G401 (cell line): ENCODE measurements around the gene TJP1. TPM values are rescaled to one million over a fixed set of nuclear protein-coding genes. Genes with fewer than 3 reads are reported as not detected.
"Not testable (repeated sequence)": the region's sequence is repeated elsewhere in the genome, so short reads cannot be mapped to it uniquely, and the experiment has no call there.

Experiments used
- DNase-seq: peaks from one replicate; pipeline ENCODE4 v3.0.0-alpha.2; 2015; ENCODE audit warnings: low spot score
- in situ Hi-C: cut with HindIII; loops from 2 replicates; pipeline ENCODE4 v1.10.0; 2016; ENCODE audit warnings: low sequenced_read_pairs, mixed read lengths
- total RNA-seq: library from RNA; depleted of rRNA; stranded (reverse); fragments of >200 nt; shearing (Covaris generic); gene quantifications from 2 replicates; pipeline ENCODE4 v1.2.3, GENCODE V29; 2014

TJP1 gene
- total RNA-seq, 1 experiment from 2014 or later = 59.5 TPM

DNA sequence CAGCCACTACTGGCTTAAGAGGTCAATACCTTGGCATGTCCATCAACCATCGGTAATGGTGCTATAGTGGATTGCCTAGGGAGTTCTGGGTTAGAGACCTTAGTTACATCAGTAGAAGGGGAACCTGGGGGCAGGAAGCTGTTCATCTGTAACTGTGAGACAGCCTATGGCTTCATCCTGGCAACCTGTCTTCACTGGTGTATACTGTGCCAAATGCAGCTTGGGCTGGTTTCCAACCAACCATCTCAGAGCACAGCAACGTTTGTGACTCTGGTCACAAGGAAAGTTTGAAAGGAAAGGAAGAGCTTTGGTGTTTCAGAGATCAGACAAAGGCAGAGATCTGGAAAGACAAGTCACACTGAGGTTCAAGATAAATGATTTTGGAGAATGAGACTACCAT, 93.8 kb downstream of the TJP1 start:
- in situ Hi-C loops = no loop called here

DNA sequence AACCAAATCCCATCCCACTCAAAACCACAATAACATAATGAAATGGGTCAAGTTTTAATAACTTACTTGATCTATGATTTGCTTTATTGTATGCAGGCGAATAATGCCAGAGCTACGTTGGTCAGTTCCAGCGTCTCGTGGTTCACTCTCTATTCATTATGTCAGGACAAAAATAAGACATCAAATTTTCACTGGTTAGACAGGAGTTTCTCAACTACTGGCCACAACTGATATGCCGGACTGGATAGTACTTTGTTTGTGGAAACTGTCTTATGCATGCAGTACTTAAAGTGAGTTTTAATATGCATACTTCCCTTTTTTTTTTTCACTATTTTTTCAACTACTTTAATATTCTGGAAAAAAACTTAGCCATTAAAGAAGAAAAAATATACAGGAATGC, 94.4 kb downstream of the TJP1 start:
- DNase-seq = no peak
- in situ Hi-C loops = no loop called here

More for the DNA sequence above, 93.8 kb downstream of the TJP1 start:
- DNase-seq = no peak

DNA sequence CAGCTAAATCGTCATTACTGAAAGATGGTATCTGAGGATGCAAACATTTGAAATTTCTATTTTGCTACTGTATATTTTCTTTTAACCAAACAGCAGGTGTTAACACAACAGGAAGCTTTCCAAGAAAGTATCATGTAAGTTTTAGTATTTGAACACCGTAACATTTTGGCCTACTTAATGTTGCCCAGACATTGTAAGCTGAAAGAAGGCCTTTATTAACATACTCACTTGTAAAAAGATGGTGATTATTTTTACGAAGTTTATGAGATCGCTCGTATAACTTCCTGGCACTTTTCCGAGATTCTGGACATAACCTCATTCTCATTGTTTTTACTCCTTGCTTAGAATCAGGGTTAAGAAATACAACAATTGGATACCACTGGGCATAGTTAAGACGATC, 95.7 kb downstream of the TJP1 start:
- in situ Hi-C loops = no loop called here
- DNase-seq = no peak

DNA sequence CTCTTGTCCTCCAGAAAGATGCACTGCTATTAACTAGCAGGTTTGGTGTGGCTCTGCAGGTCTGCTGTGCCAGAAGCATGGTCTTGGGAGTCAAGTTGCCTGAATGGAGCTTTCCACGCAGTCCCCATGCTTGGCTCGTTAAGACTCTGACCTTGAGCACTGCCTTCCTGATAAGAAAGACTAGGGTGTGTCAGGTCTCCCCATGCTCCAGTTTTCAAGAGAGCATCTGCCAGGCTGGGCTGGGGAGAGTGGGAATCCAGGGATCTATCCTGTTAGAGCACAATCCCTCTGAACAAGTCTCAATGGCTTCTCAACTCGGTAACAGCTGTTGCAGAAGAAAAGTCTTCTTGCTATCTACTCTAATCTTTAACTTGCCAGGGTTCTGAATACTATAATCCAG, 98.2 kb downstream of the TJP1 start:
- DNase-seq = no peak
- in situ Hi-C loops = no loop called here

DNA sequence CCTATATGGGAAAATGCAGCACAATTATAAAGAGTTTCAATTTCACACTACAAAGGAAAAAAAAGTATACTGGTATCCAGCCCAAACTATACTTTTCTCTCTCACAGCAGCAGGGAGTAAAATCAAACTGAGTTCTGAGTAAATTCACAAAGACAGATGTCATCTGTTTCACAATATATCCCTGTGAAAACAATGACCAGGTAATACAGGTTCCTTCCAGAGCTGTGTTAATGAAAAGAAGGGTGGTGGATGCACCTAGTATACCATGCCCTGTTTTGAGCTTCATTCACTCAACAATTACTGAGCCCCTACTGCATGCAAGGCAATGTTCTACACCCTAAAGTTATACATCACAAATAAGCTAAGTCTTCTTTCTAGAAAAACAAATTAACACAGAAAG, 108.5 kb downstream of the TJP1 start:
- in situ Hi-C loops = no loop called here
- DNase-seq = no peak

DNA sequence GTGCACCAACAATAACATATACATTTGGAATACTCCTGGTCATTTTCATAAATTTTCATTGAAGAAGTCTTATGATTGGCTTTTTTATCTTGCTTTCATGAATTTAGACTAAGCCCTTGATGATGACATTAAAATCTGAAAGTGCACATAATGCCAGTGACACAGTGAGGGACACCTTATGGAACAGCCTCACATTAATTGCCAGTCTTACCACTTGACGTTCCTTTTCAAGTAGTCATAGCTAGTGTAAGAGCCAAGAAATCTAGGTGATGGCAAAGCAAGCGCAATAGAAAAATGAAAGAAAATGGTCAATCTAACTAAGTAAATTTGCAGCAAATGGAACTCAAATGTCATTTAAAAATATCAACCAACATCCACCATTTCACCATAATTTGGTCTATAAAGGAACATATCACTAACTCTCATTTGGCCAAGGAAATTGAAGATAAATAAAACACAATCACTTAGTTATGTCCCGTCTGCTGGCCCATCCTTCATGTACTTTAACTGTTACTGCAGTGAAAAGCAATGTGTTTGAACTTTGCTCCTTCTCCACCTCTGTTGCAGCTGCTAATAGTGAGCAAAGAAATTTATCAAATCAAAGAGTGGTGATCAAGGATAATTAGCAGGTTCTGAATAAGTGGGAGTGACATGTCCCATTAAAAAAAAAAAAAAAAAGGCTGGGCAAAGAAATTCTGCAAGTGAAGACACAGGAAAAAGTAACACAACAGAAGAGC, 110.0 kb downstream of the TJP1 start:
- DNase-seq = no peak
- in situ Hi-C loops = no loop called here

DNA sequence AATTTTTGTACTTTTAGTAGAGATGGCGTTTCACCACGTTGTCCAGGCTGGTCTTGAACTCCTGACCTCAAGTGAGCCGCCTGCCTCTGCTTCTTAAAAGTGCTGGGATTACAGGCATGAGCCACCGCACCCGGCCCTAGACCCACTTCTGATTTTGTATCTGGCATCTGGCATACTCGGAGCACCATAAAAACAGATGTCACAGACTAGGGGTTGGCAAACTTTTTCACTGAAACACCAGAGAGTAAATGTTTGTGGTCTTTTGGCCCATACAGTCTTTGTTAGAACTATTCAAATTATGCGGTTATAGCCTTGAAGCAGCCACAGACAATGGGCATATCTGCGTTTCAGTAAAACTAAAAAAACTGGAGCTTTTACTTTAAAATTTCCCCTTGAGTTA, 110.7 kb downstream of the TJP1 start:
- in situ Hi-C loops = no loop called here
- no peak for DNase-seq

DNA sequence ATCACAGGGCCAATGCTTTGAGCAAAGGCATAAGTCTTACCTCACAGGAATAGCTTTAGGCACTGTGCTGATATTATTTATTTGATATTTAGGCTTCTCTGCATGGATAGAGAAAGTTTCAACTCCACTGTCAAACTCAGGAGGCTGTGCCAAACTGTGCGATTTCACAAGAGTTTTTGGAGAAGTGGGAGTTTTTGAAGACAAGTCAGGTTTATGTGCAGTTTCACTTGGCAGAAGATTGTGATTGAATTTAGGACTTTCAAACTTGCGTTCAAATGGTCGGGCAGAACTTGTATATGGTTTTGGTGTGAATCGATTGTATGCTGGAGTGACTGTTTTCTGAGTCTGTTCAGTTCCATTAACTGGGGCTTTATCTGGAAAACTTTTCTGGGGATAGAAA, 113.7 kb downstream of the TJP1 start:
- in situ Hi-C loops = no loop called here
- DNase-seq = no peak

DNA sequence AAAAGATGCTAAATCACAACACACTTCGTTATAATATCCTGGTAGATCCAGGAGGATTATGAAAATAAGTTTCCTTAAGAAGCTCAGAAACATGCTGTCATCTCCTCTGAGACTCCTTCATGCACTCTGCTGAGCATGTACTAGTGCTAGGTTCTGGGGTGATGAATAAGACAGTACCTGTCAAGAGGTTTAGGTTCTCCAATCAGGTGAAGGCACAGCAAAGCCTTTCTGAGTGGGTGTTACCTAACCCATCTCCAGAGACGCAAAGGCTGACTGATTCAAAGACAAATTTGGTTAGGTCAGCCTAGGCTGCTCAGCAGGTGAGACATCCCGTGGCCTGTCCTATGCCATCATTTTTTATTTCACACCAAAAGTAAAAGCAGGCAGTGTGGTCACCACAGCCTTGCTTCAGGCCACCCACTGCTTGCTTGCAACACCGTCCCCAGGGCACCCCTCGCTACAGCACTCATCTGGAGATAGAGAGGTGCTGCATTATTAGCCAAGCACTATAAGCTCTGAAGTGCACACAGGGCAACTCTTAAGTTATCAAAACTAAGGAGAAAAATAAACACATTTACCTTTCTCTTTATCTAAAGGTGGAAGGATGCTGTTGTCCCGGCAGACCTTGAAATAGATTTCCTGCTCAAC, 117.2 kb downstream of the TJP1 start:
- in situ Hi-C loops = no loop called here
- DNase-seq = no peak

DNA sequence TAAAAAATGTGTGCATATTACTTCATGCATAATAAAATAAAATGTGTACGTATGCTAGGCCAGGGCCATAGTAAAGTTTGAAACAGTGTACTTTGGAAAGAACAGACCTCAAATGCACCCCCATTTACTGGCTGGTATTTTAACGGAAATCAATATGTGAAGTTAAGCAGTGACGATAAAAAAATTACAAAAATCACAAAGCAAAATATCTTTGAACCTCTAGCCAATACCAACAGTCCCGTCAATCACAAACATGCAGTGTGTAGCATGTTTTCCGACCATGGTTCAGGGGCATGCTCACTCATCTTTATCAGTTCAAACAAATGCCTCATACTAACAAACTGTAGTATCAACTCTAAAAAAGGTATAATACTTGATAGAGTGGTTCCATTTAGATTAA, 121.1 kb downstream of the TJP1 start:
- DNase-seq = no peak
- in situ Hi-C loops = no loop called here

DNA sequence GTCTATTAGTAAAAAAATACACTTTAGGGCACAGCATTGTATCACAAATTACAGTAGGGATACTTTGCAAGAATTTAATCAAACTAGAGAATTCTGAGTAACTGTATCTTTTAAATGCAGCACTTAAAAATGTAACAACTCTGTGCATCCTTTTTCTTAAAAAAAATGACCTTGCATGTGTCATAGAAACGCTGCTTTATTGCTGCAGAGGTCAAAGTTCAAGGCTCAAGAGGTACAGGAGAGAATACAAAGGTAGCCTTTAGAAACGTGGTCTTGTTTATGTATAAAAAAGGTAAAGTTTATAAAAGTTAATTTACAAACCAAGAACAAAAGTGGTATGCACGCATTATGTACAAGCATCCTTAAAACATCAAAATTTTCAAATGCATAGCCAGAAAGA, 122.0 kb downstream of the TJP1 start:
- DNase-seq = no peak
- in situ Hi-C loops = no loop called here

DNA sequence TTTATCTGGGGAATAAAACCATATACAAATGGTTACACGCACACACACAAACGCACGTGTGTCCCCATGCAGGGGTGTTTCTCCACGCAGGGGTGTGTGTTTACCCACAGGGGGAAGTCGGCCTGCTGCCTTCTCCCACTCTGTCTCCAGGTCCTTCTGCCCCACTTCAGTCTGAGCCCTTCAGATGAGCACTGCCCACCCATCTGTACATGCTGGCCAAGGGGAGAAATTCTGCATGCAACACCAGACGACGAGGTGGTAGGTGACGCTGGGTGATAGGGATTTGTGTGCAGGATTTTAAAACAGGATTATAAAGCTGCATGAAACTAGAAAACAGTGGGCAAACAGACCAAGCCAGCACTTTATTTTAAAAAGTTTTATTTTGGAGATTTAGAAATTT, 122.5 kb downstream of the TJP1 start:
- in situ Hi-C loops = no loop called here

DNA sequence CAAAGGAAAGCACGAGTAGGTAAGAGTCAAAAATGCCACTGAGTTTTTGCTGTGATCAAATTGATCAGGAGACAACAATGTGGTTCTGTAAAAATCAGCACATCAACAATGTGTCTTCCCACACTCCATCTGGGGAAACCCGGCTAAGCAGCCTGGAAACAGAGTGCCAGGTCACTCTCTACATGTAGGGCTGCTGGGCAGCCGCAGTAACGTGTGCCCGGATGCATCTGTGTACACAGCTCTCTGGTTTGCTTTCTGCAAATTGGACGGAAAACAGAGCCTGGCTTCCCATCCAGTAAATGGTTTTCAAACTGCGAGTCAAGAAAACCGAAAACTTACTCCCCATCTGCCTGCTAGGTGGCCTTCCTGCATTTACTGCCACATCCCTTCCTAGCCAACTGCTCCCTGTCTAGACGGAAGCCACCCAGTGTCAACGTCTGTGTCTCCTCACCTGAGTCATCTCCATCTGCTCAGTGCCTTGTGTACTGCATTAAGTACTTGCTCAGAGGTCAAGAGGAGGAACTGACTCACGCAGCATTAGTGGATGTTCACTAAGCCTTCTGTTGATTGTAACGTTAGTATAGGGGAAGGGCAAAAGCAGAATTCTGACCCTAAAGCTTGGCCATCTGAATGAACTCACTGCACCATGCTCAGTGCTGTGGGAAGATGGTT, 124.1 kb downstream of the TJP1 start:
- peak; percentile 47 for DNase-seq
- in situ Hi-C loops = no loop called here

More for the DNA sequence above, 122.5 kb downstream of the TJP1 start:
- no peak for DNase-seq

DNA sequence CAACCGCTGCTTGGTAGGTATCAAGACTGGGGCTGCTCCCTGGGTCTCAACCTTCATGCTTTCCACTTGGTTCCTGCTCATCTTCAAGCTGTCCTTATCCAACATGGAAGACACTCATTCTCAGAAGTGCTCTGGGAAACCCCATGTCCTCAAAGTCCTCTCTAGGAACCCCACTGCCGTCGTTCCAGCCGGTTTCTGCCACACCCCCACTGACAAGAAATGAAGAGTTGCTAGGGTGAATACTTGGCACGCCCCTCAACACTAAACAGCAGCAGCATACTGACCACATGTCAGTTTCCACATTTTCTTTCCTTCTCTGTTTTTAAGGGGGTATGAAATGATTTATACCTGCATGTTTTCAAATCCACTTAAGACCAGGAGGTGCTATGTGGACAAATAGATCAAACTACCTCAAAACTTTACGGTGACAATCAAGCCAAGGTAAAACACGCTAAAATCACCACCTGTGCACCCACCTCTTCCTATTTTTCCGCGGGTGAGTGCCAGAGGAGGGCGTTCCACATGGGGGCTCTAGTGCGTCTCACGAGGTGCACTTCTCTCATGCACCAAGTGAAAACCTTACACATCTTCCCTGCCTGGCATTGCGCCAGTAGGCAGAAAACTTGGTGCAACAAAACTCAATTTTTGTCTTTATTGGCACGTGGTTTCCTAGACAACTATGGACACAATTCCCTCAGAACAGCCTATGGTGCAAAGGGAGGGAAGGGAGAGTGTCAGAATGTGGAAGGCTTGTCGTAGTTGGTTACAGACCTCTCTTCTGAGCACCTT, 125.1 kb downstream of the TJP1 start:
- in situ Hi-C loops = no loop called here
- no peak for DNase-seq

DNA sequence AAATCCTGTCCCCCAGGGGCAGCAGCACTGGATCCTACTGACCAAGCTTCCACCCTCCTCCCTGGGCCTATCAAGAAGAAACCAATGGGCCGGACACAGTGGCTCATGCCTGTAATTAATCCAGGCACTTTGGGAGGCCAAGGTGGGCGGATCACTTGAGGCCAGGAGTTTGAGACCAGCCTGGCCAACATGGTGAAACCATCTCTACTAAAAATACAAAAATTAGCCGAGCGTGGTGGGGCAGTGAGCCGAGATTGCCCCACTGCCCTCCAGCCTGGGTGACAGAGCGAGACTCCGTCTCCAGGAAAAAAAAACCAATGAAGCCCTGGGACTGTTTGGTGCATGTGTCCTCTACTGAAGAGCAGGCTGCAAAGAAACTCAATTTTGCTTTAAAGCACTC, 125.8 kb downstream of the TJP1 start:
- DNase-seq, in situ Hi-C loops: not testable (repeated sequence)

DNA sequence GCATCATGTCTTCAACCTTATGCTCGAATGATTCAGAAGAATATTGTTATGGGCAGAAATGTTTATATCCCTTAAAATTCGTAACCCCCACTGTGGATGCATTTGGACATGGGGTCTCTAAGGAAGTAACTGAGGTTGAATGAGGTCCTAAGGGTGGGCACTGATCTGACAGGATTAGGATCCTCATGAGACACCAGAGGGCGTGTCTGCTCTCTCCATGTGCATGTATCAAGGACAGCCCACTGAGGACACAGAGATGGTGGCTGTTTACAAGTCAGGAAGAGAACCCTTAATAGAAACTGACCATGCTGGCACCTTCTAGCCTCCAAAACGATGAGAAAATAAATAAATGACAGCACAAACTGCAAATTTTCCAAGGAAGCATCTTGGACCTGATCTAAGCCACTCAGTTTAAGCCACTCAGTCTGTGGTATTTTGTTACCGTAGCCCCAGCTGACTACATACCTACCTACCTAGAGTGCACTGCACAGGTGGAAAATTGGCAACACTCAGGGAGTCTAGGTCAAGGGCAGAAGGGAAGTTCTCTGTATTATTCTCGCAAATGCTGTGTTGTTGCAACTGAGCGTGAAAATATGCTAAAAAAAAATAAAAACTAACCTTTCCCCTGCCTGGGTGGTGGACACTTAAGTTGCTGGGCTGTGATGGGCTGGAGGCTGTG, 126.6 kb downstream of the TJP1 start:
- DNase-seq = no peak
- in situ Hi-C loops = no loop called here

DNA sequence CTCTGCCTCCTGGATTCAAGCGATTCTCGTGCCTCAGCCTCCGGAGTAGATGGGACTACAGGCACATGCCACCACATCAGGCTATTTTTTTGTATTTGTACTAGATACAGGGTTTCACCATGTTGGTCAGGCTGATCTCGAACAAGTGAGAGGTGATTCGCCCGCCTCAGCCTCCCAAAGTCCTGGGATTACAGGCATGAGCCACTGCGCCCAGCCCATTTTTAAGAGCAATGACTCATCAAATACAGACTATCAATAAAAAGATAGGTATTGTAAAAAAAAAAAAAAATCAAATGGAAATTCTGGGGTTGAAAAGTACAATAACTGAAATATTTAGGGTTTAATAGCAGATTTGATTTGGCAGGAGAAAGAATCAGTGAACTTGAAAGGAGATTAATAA, 129.0 kb downstream of the TJP1 start:
- in situ Hi-C loops = no loop called here
- no peak for DNase-seq

DNA sequence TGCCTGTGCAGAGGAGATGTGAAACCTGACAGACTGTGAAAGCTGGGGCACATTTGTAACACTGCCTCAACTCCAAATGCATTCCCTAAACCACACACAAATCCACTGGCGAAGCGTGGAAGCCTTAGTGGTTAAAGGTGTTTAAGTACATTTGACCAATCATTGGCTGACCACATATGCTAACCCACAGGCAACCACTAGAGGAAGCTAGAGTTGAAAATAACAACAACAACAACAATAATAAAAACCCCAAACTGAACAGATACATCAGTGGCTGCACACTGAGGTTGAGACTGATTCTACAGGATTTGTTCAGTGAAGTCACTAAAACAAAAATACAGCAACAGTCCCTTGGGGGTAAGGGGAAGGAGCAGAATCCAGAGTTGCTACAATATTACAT, 129.7 kb downstream of the TJP1 start:
- DNase-seq = no peak
- in situ Hi-C loops = no loop called here

DNA sequence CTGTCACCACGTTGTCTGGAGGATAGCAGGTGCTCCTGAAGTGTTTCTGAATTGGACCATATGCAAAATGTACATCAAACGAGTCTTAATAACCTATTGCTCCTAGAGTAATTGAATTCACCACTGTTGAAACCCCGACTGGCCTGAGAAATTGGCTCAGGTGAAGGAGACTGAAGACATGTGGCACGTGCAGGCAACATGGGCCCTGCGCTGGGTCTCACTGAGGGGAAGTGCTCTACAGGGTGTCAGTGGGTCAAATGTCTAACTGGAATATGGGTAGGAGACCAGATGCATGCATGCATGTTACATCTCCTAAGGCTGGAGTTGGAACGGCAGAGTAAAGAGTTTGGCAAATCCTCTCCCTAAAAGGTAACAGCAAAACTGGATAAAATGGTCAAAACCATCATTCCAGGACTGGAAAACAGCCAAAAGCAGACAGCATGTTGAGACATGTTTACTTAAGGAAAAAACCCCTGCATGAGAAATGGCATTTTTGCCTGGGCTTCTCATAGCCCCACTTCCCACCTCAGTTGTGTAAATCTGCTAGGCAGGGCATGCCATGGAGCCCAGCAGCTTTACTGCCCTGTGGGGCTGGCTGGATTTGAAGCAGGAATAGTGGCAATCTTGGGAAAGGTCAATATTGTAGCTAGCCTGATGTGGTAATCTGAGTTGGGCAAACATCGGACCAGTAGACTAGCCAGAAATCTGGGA, 131.3 kb downstream of the TJP1 start:
- DNase-seq = no peak
- in situ Hi-C loops = no loop called here
